Esophagus muscularis mucosa (tissue), 4 donors: ENCODE measurements around the gene GALNT6. TPM values are rescaled to one million over a fixed set of nuclear protein-coding genes. Genes with fewer than 3 reads are reported as not detected.

Experiments
- DNase-seq: peaks from one replicate; pipeline ENCODE4 v3.0.0-alpha.2; 2017; ENCODE audit errors: extremely low spot score
- H3K27ac ChIP-seq, 4 donors: fragments of 200-600 bp; sonication (generic); replicated peaks in 1 of 4; 1 replicate in 3 of 4; 2 replicates in 1 of 4; pipeline ENCODE4 v1.5.1; 2016 to 2019; ENCODE audit warnings: mild to moderate bottlenecking in 1 of 4
- H3K27me3 ChIP-seq, 4 donors: fragments of 200-600 bp; sonication (generic); one replicate each; pipeline versions ENCODE4 v1.5.1 to v1.6.0; 2016 to 2019
- H3K36me3 ChIP-seq, 4 donors: fragments of 200-600 bp; sonication (generic); one replicate each; pipeline ENCODE4 v1.5.1; 2016 to 2019
- H3K4me1 ChIP-seq, 4 donors: fragments of 200-600 bp; sonication (generic); one replicate each; pipeline ENCODE4 v1.5.1; 2016 to 2019
- H3K4me3 ChIP-seq, 4 donors: fragments of 200-600 bp; sonication (generic); 1 replicate in 2 of 4; 2 replicates in 2 of 4; pipeline ENCODE4 v1.5.1; 2016 to 2019; ENCODE audit warnings: mild to moderate bottlenecking in 4 of 4, moderate library complexity in 1 of 4
- H3K9me3 ChIP-seq, 4 donors: fragments of 200-600 bp; sonication (generic); 1 replicate in 3 of 4; 2 replicates in 1 of 4; pipeline ENCODE4 v1.5.1; 2016 to 2019
- EP300 ChIP-seq: sonication (generic); formaldehyde crosslinking; IDR thresholded peaks from one replicate; pipeline ENCODE4 v1.6.1; 2017; ENCODE audit warnings: antibody characterized with exemption
- POLR2A ChIP-seq: fragments of 450-650 bp; IDR thresholded peaks from one replicate; pipeline ENCODE4 v1.6.1; 2017; ENCODE audit warnings: antibody characterized with exemption, moderate library complexity, mild to moderate bottlenecking, low read depth
- POLR2AphosphoS5 ChIP-seq, 2 donors: sonication (generic); formaldehyde crosslinking; IDR thresholded peaks; one replicate each; pipeline ENCODE4 v1.6.1; 2017; ENCODE audit warnings: antibody characterized with exemption in 2 of 2
- WGBS: methylation state at CpG from one replicate; pipeline ENCODE4 v1.1.5; 2018; 5-methylcytosine and 5-hydroxymethylcytosine counted together
- intact Hi-C: fragments of 100-400 bp; cut with DNase I; formaldehyde crosslinking; loops from one replicate; pipeline ENCODE4 v1.15.1; 2023
- total RNA-seq, 4 donors: library from RNA; depleted of rRNA; stranded (reverse); fragments of >200 nt; gene quantifications; one replicate each; pipeline versions ENCODE4 v1.1.0 to v1.2.1, GENCODE V29; 2016
- TF ChIP-seq, protein P1 (sequence below), 3 experiments: fragments of 200-600 bp in 2 of 3; fragments of 450-650 bp in 1 of 3; sonication (generic) in 2 of 3; IDR thresholded peaks; one replicate each; pipeline ENCODE4 v1.5.1; 2017 to 2019; ENCODE audit warnings: antibody characterized with exemption in 3 of 3, mild to moderate bottlenecking in 2 of 3, moderate library complexity in 1 of 3

GALNT6 gene
- total RNA-seq, 4 donors from 2014 or later: 1.4 to 5.8 (median 3.1) TPM

DNA sequence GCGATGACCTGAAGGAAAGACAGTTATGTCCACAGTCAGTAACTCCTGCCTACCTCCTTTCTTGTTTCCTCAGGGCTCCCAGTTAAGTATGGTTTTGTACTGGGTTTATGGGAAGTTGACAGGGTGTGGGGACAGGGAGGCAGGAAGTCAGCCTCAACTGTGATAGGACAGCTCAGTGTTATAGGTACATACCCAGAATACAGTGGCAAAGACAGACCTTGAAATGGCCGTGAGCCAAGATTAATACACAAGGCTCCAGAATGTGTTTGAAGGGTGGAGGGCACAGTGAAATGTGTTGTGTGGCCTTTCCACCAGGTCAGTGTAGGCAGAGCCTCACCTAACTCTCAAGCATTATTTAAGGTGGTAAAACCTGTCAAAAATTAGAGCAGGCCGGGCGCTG, 62.6 kb downstream of the GALNT6 start:
- Histone ChIP-seq H3K27ac (no peak overlapping the region), H3K9me3 (no peaks in the 10 kb centered on the region), H3K36me3 (no peaks in the 10 kb centered on the region), H3K27me3 (peaks cover 0 to 8% (median 0%) of the 10 kb centered on the region in 4 donors), H3K4me3 (no peak overlapping the region), H3K4me1 (peaks cover 0 to 8% (median 0%) of the 10 kb centered on the region in 4 donors)
- intact Hi-C loops: no loop called here
- TF ChIP-seq POLR2AphosphoS5 (IDR thresholded peaks at IDR 0.05) (no peak), EP300 (no peak), POLR2A (no peak)
- TF ChIP-seq, protein P1, sequence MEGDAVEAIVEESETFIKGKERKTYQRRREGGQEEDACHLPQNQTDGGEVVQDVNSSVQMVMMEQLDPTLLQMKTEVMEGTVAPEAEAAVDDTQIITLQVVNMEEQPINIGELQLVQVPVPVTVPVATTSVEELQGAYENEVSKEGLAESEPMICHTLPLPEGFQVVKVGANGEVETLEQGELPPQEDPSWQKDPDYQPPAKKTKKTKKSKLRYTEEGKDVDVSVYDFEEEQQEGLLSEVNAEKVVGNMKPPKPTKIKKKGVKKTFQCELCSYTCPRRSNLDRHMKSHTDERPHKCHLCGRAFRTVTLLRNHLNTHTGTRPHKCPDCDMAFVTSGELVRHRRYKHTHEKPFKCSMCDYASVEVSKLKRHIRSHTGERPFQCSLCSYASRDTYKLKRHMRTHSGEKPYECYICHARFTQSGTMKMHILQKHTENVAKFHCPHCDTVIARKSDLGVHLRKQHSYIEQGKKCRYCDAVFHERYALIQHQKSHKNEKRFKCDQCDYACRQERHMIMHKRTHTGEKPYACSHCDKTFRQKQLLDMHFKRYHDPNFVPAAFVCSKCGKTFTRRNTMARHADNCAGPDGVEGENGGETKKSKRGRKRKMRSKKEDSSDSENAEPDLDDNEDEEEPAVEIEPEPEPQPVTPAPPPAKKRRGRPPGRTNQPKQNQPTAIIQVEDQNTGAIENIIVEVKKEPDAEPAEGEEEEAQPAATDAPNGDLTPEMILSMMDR (IDR thresholded peaks at IDR 0.05): no peak
- WGBS: 83% methylated on average over 4 of the region's 4 CpGs
- no peak for DNase-seq

DNA sequence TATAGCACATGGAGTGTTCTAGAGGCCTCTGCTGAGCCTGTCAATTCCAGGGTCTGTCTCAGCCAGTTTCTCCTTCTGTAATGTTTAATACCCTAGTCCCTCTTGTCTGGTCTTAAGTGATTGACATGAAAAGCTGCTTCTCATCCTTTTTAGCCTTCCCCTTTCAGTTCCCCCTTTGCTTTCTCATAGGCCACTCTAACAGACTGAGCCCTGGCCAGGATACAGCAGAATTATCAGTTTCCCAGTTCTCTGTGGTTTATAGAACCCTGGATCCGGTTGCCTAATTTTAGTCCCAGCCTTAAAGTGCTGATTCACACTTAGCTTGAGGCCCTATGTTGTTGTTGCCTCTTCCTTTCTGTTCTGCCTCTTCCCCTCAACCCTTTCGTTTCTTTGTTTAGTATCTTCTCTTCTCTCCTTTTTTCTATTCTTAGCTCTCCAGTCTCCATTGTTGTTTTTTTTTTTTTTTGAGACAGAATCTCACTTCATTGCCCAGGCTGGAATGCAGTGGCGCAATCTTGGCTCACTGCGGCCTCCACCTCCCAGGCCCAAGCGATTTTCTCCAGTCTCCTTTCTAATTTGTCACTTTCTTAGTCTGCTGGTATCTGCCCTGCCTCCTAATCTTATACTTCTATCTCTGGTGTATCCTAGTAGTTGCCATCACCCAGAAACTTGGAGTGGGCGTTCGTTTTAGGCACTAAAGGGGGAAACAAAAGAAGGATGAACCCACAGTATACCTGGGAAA, 64.3 kb downstream of the GALNT6 start:
- TF ChIP-seq POLR2A (no peak), EP300 (no peak), POLR2AphosphoS5 (IDR thresholded peaks at IDR 0.05) (no peak)
- TF ChIP-seq, protein P1 (IDR thresholded peaks at IDR 0.05): no peak
- H3K4me1 ChIP-seq: peaks cover 0 to 8% (median 0%) of the 10 kb centered on the region in 4 donors
- H3K4me3 ChIP-seq: no peak overlapping the region
- intact Hi-C loops: no loop called here
- H3K36me3 ChIP-seq: no peaks in the 10 kb centered on the region
- H3K27me3 ChIP-seq: peaks cover 0 to 8% (median 0%) of the 10 kb centered on the region in 4 donors
- H3K9me3 ChIP-seq: no peaks in the 10 kb centered on the region
- DNase-seq: no peak
- 69% methylated on average over 7 of the region's 7 CpGs for WGBS
- peak overlapping the region in 2 of 4 donors; percentile 1 to 23 for H3K27ac ChIP-seq

DNA sequence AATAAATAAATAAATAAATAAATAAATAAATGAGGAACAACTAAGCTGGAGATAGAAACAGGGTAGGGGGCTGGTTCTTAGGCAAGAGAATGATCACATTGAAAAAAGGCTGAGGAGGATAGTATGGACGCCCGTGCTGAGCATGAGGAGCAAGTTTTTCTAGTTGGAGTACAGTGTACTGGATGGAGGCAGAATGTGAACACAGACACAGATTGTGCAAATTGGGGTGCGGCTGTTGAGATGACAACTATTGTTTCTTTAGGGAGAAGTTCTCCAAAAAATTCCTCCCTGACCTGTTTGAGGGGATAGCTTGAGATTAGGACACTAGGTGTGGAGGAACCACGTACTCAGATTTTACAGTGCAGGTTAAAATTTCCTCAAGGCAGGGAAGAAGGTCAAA, 66.3 kb downstream of the GALNT6 start:
- no peaks in the 10 kb centered on the region for H3K9me3 ChIP-seq
- TF ChIP-seq, protein P1 (IDR thresholded peaks at IDR 0.05): no peak
- H3K4me3 ChIP-seq: no peak overlapping the region
- H3K36me3 ChIP-seq: no peaks in the 10 kb centered on the region
- H3K4me1 ChIP-seq: peaks cover 0 to 8% (median 0%) of the 10 kb centered on the region in 4 donors
- no peak for DNase-seq
- intact Hi-C loops: no loop called here
- no peak overlapping the region for H3K27ac ChIP-seq
- peaks cover 0 to 12% (median 0%) of the 10 kb centered on the region in 4 donors for H3K27me3 ChIP-seq
- WGBS: 84% methylated on average over 4 of the region's 4 CpGs

DNA sequence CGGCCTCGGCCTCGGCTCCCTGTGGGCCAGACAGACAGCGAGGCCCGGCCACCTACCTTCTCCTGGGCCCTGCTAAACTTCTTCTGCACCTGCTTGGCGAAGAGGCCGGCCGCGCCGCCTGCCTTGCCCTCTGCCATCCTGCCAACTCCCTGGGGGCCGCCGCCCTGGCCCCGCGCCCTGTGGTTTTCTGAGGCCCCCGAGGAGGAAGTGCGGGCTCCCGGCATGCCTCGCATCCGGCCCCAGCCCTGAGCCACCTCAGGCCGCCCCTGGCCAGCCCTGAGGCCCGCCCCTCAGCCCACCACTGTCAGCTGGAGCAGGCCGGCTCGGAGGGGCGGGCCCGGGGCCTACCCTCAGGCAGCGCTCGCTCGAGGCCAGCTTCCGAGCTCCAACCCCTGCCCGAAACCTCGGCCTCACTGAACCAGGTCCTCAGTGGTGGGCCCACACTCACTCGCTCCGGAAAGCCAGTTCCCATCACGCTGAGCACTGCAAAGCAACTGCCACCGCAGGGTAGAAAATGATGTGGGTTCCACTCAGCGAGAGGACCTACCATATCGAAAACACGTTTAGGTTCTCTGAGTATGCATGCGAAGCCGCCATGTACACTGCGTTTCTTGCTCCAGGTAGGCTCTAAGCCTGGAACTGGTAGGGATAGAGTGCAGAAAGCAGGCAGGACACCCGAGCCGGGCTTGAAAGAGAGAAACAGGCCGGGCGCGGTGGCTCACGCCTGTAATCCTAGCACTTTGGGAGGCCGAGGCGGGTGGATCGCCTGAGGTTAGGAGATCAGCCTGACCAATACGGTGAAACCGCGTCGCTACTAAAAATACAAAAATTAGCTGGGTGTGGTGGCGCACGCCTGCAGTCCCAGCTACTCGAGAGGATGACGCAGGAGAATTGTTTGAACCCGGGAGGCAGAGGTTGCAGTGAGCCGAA, 67.0 kb downstream of the GALNT6 start, which contains the start of gene BIN2:
Gene BIN2 (minus strand): TSS at position 209 of the 930 bp plus-strand sequence. CDS start 72 bp downstream, at position 137.
- Histone ChIP-seq H3K36me3 (no peaks in the 10 kb centered on the region), H3K4me1 (peaks cover 0 to 8% (median 0%) of the 10 kb centered on the region in 4 donors), H3K27me3 (peaks cover 0 to 13% (median 0%) of the 10 kb centered on the region in 4 donors), H3K4me3 (peak within 1 kb of the TSS; percentile 35 to 52 (median 40)), H3K9me3 (no peaks in the 10 kb centered on the region), H3K27ac (peak within 1 kb of the TSS in 3 of 4 donors; percentile 44 to 55 (median 52))
- 89% methylated on average over 48 of the region's 60 CpGs for WGBS
- no peak for DNase-seq
- TF ChIP-seq POLR2A (no peak), EP300 (no peak), POLR2AphosphoS5 (IDR thresholded peaks at IDR 0.05) (no peak)
- TF ChIP-seq, protein P1 (IDR thresholded peaks at IDR 0.05): no peak
- intact Hi-C loops: no loop called here
